Tibial nerve (tissue), 3 donors: ENCODE measurements around the gene SYNGR1.

Experiments used
- CTCF ChIP-seq, 5 experiments: fragments of 200-600 bp in 3 of 5; fragments of 450-650 bp in 2 of 5; sonication (generic) in 3 of 5; IDR thresholded peaks; one replicate each; pipeline ENCODE4 v1.5.1; 2016 to 2019; ENCODE audit warnings: antibody characterized with exemption in 5 of 5, mild to moderate bottlenecking in 3 of 5, moderate library complexity in 2 of 5
- POLR2A ChIP-seq, 2 donors: fragments of 450-650 bp; IDR thresholded peaks; one replicate each; pipeline ENCODE4 v1.6.1; 2017; ENCODE audit warnings: antibody characterized with exemption in 2 of 2, mild to moderate bottlenecking in 2 of 2, moderate library complexity in 2 of 2

- TF ChIP-seq POLR2A (IDR thresholded peaks at IDR 0.05) = no peak
- no peak for TF ChIP-seq CTCF (IDR thresholded peaks at IDR 0.05)
Observed at GRCh38 chr22:39352306-39352891, 2.6 kb downstream of the SYNGR1 start.
